Erythroblast (primary cell): Measurements from ENCODE around the gene LCA5L.

Experiments
- GATA1 ChIP-seq: IDR thresholded peaks from 2 replicates; pipeline ENCODE4 v1.6.1; 2011; ENCODE audit warnings: low read depth, mild to moderate bottlenecking, control low read depth, low read length, moderate library complexity
- POLR2A ChIP-seq: IDR thresholded peaks from 2 replicates; pipeline ENCODE4 v1.6.1; 2011; ENCODE audit warnings: mild to moderate bottlenecking, low read length

- TF ChIP-seq POLR2A (no peak), GATA1 (no peak)
Observed at GRCh38 chr21:39364949-39365348, 80.6 kb downstream of the LCA5L start.
